ENCODE data around the gene ARHGAP11B. TPM values are rescaled to one million over a fixed set of nuclear protein-coding genes. Genes with fewer than 3 reads are reported as not detected.
"Not testable (repeated sequence)": the region's sequence is repeated elsewhere in the genome, so short reads cannot be mapped to it uniquely, and the experiment has no call there.

ARHGAP11B gene

GRCh38 chr15:30671309-30671708 lies 45.4 kb downstream of the ARHGAP11B start:
- H3K27me3 Mint-ChIP-seq (ENCODE audit: low read depth), result no peaks in the 10 kb centered on the region
- no peak overlapping the region for H3K4me3 Mint-ChIP-seq
- no peak for DNase-seq
- peaks cover 20 to 36% of the 10 kb centered on the region in 2 donors for H3K36me3 Mint-ChIP-seq (ENCODE audit: insufficient read depth in 2 of 2)
- no peak for ATAC-seq (replicated peaks in 1 of 2)
- peak overlapping the region; percentile 70 for H3K27ac Mint-ChIP-seq
- peaks cover 4 to 5% of the 10 kb centered on the region in 2 donors for H3K9me3 Mint-ChIP-seq
- peaks cover 11% of the 10 kb centered on the region for H3K4me1 Mint-ChIP-seq (ENCODE audit: low read depth)

- no peaks in the 10 kb centered on the region for H3K27me3 Mint-ChIP-seq (ENCODE audit: low read depth)
- H3K9me3 Mint-ChIP-seq, result peaks cover 4 to 5% of the 10 kb centered on the region in 2 donors
- no peak overlapping the region for H3K27ac Mint-ChIP-seq
- no peak for ATAC-seq (replicated peaks in 1 of 2)
- peaks cover 15 to 17% of the 10 kb centered on the region in 2 donors for H3K36me3 Mint-ChIP-seq (ENCODE audit: insufficient read depth in 2 of 2)
- no peak for DNase-seq
- peaks cover 9% of the 10 kb centered on the region for H3K4me1 Mint-ChIP-seq (ENCODE audit: low read depth)
- H3K4me3 Mint-ChIP-seq, result no peak overlapping the region
These were observed 49.2 kb downstream of the ARHGAP11B start for GRCh38 chr15:30675126-30675525.

GRCh38 chr15:30675891-30676290 lies 50.0 kb downstream of the ARHGAP11B start:
- peaks cover 10 to 14% of the 10 kb centered on the region in 2 donors for H3K36me3 Mint-ChIP-seq (ENCODE audit: insufficient read depth in 2 of 2)
- H3K9me3 Mint-ChIP-seq; H3K4me3 Mint-ChIP-seq; H3K27me3 Mint-ChIP-seq (ENCODE audit: low read depth); ATAC-seq (replicated peaks in 1 of 2); DNase-seq; H3K27ac Mint-ChIP-seq; H3K4me1 Mint-ChIP-seq (ENCODE audit: low read depth): not testable (repeated sequence)

GRCh38 chr15:30680997-30681396 lies 55.1 kb downstream of the ARHGAP11B start:
- DNase-seq; H3K4me1 Mint-ChIP-seq (ENCODE audit: low read depth); H3K36me3 Mint-ChIP-seq (ENCODE audit: insufficient read depth in 2 of 2); ATAC-seq (replicated peaks in 1 of 2); H3K27me3 Mint-ChIP-seq (ENCODE audit: low read depth); H3K9me3 Mint-ChIP-seq; H3K27ac Mint-ChIP-seq; H3K4me3 Mint-ChIP-seq: not testable (repeated sequence)

- not testable (repeated sequence) for H3K4me3 Mint-ChIP-seq; H3K9me3 Mint-ChIP-seq; ATAC-seq (replicated peaks in 1 of 2); H3K4me1 Mint-ChIP-seq (ENCODE audit: low read depth); H3K27me3 Mint-ChIP-seq (ENCODE audit: low read depth); DNase-seq; H3K27ac Mint-ChIP-seq; H3K36me3 Mint-ChIP-seq (ENCODE audit: insufficient read depth in 2 of 2)
These were observed 59.9 kb downstream of the ARHGAP11B start for GRCh38 chr15:30685709-30686285.

GRCh38 chr15:30686651-30687050 lies 60.7 kb downstream of the ARHGAP11B start:
- H3K27me3 Mint-ChIP-seq (ENCODE audit: low read depth); H3K4me3 Mint-ChIP-seq; H3K9me3 Mint-ChIP-seq; ATAC-seq (replicated peaks in 1 of 2); H3K27ac Mint-ChIP-seq; DNase-seq; H3K36me3 Mint-ChIP-seq (ENCODE audit: insufficient read depth in 2 of 2); H3K4me1 Mint-ChIP-seq (ENCODE audit: low read depth): not testable (repeated sequence)

Other genes starting within 250 kb of the ARHGAP11B start
- 1 to 10 TPM; 1.9 to 3.7 TPM for gene CHRFAM7A, start 232.6 kb upstream of the ARHGAP11B start, total RNA-seq
- gene GOLGA8R, start 211.9 kb upstream of the ARHGAP11B start, total RNA-seq, result 1 to 10 TPM; 2.6 to 2.7 TPM
- 1 to 10 TPM; 1.0 to 1.1 TPM for gene GOLGA8Q, start 74.1 kb upstream of the ARHGAP11B start, total RNA-seq
- gene GOLGA8H, start 22.1 kb upstream of the ARHGAP11B start, total RNA-seq, result under 1 TPM; 0.19 to 0.46 TPM

Data from activated T-cell treated with anti-CD3 and anti-CD28 coated beads, Interleukin-2, amount 50 U/mL, for 72 hours (primary cell).